Measurements from ENCODE around the gene TEX53.

GRCh38 chr9:114606597-114607207, 50.9 kb downstream of the TEX53 start:
- TF ChIP-seq CTCF (IDR thresholded peaks at IDR 0.05): no peak
- no peak for TF ChIP-seq EP300 (IDR thresholded peaks at IDR 0.05)
